ENCODE measurements around the gene ARF6. TPM values are rescaled to one million over a fixed set of nuclear protein-coding genes. Genes with fewer than 3 reads are reported as not detected.
A peak's percentile ranks its signal among the peaks of the same experiment; 100 is the strongest.

The ARF6 gene
- total RNA-seq, 1 donor from 2014 or later, result 31.5 TPM

DNA sequence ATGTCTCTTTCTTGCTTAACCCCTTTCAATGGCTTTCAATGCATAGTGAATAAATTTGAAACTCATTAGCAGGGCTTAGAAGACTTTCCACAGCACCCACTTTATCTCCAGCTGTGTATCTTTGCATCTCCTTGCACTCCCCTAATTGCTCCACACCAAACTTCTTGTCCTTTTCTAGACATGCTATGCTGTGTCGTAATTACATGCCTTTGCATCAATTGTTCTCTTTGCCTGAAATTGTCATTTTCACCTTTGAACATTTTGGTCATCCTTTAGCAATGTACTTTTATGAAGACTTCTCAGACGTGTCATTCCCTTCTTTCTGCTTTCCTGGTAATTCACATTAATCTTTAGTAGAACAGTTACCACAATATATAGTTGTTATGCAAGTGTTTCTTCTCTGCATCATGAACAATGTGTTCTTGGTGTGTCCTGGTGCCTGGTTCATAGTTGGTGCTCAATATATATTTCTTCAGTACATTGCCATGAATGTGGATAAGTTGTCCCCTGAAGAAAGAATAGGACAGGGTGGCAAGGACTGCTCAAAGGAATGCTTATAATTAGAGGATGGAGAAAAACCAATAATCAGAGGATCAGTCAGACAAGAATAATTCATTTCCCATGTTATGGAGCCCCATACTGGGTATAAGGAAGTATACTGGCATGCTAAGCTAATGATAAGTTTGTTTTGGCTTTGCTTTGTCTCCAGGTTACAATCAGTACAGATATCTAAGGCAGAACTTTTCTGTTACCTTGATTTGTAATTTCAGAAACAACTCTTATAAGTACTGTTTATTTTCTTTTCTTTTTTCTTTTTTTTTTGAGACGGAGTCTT is 27.2 kb downstream of the ARF6 start:
- H3K36me3 ChIP-seq, result no peaks in the 10 kb centered on the region
- no peaks in the 10 kb centered on the region for H3K4me1 ChIP-seq
- TF ChIP-seq, protein P1, sequence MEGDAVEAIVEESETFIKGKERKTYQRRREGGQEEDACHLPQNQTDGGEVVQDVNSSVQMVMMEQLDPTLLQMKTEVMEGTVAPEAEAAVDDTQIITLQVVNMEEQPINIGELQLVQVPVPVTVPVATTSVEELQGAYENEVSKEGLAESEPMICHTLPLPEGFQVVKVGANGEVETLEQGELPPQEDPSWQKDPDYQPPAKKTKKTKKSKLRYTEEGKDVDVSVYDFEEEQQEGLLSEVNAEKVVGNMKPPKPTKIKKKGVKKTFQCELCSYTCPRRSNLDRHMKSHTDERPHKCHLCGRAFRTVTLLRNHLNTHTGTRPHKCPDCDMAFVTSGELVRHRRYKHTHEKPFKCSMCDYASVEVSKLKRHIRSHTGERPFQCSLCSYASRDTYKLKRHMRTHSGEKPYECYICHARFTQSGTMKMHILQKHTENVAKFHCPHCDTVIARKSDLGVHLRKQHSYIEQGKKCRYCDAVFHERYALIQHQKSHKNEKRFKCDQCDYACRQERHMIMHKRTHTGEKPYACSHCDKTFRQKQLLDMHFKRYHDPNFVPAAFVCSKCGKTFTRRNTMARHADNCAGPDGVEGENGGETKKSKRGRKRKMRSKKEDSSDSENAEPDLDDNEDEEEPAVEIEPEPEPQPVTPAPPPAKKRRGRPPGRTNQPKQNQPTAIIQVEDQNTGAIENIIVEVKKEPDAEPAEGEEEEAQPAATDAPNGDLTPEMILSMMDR (IDR thresholded peaks at IDR 0.05), result no peak
- H3K9me3 ChIP-seq, result no peaks in the 10 kb centered on the region
- no peak for DNase-seq (ENCODE audit: low spot score in 2 of 2)
- no peak overlapping the region for H3K4me3 ChIP-seq
- no peak overlapping the region for H3K27ac ChIP-seq
- intact Hi-C loops (cut with DNase I), result no loop called here
- H3K27me3 ChIP-seq, result no peaks in the 10 kb centered on the region

DNA sequence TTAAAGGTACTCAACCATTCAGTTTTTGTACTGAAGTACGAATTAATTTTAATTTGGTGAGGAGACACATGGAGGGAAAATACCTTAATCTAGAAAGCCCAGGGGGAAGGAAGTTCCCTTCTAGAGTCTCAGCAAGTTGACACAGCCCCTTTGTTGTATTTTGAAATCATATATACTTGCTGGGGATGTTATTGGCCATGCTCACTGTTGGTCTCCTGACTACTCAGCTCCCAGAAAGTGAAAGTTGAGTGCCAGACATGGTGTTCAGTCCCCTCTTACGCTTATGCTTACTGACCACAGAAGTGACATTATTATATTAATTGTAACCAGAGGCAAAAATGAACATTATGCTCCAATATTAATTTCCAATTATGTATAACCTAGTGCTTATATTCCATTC is 28.1 kb downstream of the ARF6 start:
- Histone ChIP-seq H3K4me1 (no peaks in the 10 kb centered on the region), H3K9me3 (no peaks in the 10 kb centered on the region), H3K27ac (no peak overlapping the region), H3K27me3 (no peaks in the 10 kb centered on the region), H3K4me3 (no peak overlapping the region), H3K36me3 (no peaks in the 10 kb centered on the region)
- TF ChIP-seq, protein P1 (IDR thresholded peaks at IDR 0.05), result no peak
- intact Hi-C loops (cut with DNase I), result no loop called here
- DNase-seq (ENCODE audit: low spot score in 2 of 2), result no peak

DNA sequence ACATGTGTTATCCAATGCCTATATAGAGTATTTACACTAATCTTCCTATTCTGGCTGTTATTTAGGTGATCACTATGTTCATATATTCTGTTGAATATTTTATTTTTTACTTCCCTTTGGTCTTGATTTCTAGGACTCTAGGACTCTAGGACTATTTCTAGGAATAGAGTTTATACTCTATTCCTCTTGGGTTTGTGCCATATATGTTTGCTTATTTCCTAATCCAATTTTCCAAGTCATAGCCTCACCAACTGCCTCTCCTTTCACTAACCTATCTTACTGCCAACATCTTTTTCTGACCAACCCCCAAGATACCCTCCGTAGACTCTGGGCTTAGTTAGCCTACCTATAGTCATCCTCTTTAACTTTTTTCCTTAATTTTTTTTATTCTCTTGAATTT is 28.5 kb downstream of the ARF6 start:
- Histone ChIP-seq H3K9me3 (no peaks in the 10 kb centered on the region), H3K4me3 (no peak overlapping the region), H3K27me3 (no peaks in the 10 kb centered on the region), H3K4me1 (no peaks in the 10 kb centered on the region), H3K27ac (no peak overlapping the region), H3K36me3 (no peaks in the 10 kb centered on the region)
- intact Hi-C loops (cut with DNase I), result no loop called here
- TF ChIP-seq, protein P1 (IDR thresholded peaks at IDR 0.05), result no peak
- DNase-seq (ENCODE audit: low spot score in 2 of 2), result no peak

DNA sequence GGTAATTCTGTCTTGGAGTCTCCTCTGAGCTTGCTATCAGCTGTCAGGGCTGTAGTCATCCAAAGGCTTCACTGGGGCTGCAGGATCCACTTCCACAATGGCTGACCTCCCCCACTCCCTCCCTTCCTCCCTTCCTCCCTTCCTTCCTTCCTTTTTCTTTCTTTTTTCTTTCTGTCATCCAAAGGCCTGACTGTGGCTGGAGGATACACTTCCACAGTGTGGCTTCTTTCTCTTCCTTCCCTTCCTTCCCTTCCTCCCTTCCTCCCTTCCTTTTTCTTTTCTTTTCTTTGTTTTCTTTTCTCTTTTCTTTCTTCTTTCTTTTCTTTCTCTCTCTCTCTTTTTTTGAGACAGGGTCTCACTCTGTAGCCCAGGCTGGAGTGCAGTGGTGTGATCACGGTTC is 30.6 kb downstream of the ARF6 start:
- TF ChIP-seq, protein P1 (IDR thresholded peaks at IDR 0.05), result no peak

DNA sequence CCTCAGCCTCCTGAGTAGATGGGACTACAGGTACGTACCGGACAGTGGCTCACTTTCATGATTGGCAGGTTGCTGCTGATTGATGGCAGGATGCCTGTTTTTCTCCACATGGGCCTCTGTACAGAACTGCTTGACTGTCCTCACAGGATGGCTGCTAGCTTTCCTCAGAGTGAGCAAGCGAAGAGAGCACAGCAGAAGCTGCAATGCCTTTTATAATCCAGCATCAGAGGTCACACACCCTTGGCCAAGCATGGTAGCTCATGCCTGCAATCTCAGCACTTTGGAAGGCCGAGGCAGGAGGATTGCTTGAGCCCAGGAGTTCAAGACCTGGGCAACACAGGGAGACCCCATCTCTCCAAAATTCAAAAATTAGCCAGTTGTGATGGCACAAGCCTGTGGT is 31.0 kb downstream of the ARF6 start:
- intact Hi-C loops (cut with DNase I), result no loop called here
- Histone ChIP-seq H3K27me3 (no peaks in the 10 kb centered on the region), H3K9me3 (no peaks in the 10 kb centered on the region), H3K4me1 (no peaks in the 10 kb centered on the region), H3K4me3 (no peak overlapping the region), H3K27ac (no peak overlapping the region), H3K36me3 (no peaks in the 10 kb centered on the region)
- DNase-seq (ENCODE audit: low spot score in 2 of 2), result peak in 1 of 2 donors; percentile 55
- TF ChIP-seq, protein P1 (IDR thresholded peaks at IDR 0.05), result no peak

More for the DNA sequence above, 30.6 kb downstream of the ARF6 start:
- intact Hi-C loops (cut with DNase I), result no loop called here
- Histone ChIP-seq H3K9me3 (no peaks in the 10 kb centered on the region), H3K27me3 (no peaks in the 10 kb centered on the region), H3K4me1 (no peaks in the 10 kb centered on the region), H3K36me3 (no peaks in the 10 kb centered on the region), H3K4me3 (no peak overlapping the region), H3K27ac (no peak overlapping the region)
- DNase-seq (ENCODE audit: low spot score in 2 of 2), result no peak

Measured in ascending aorta (tissue), 2 donors.